GM23248 (cell line): ENCODE measurements around the gene BSPH1. TPM values are rescaled to one million over a fixed set of nuclear protein-coding genes. Genes with fewer than 3 reads are reported as not detected.

Experiments used
- DNase-seq: peaks from one replicate; pipeline ENCODE4 v3.0.0-alpha.2; 2015
- H2AFZ ChIP-seq: fragments of 200-600 bp; sonication (generic); 2 replicates; pipeline ENCODE4 v1.6.1; 2016; ENCODE audit warnings: antibody characterized with exemption
- H3F3A ChIP-seq: fragments of 200-600 bp; sonication (generic); 2 replicates; pipeline ENCODE4 v1.6.1; 2016; ENCODE audit warnings: mild to moderate bottlenecking, antibody characterized with exemption, mixed run types; ENCODE audit not compliant: insufficient read depth
- H3K27ac ChIP-seq: fragments of 200-600 bp; sonication (generic); 2 replicates; pipeline ENCODE4 v1.5.1; 2016; ENCODE audit warnings: mild to moderate bottlenecking
- H3K27me3 ChIP-seq: fragments of 200-600 bp; sonication (generic); replicated peaks from 2 replicates; pipeline ENCODE4 v1.6.1; 2016; ENCODE audit warnings: mild to moderate bottlenecking; ENCODE audit not compliant: insufficient read depth
- H3K36me3 ChIP-seq: fragments of 200-600 bp; sonication (generic); 2 replicates; pipeline ENCODE4 v1.6.1; 2016; ENCODE audit warnings: low read depth, mild to moderate bottlenecking
- H3K4me1 ChIP-seq: fragments of 200-600 bp; sonication (generic); 2 replicates; pipeline ENCODE4 v1.6.1; 2016; ENCODE audit warnings: mild to moderate bottlenecking; ENCODE audit not compliant: insufficient read depth
- H3K4me2 ChIP-seq: fragments of 200-600 bp; sonication (generic); one replicate; pipeline ENCODE4 v1.6.1; 2016; ENCODE audit warnings: mild to moderate bottlenecking; ENCODE audit not compliant: unreplicated experiment
- H3K4me3 ChIP-seq: fragments of 200-600 bp; sonication (generic); 2 replicates; pipeline ENCODE4 v1.5.1; 2016; ENCODE audit warnings: mild to moderate bottlenecking
- H3K79me2 ChIP-seq: fragments of 200-600 bp; sonication (generic); 2 replicates; pipeline ENCODE4 v1.6.1; 2016; ENCODE audit warnings: mild to moderate bottlenecking; ENCODE audit not compliant: insufficient read depth
- H3K9ac ChIP-seq: fragments of 200-600 bp; sonication (generic); 2 replicates; pipeline ENCODE4 v1.6.1; 2016; ENCODE audit warnings: mild to moderate bottlenecking
- H3K9me2 ChIP-seq: fragments of 200-600 bp; sonication (generic); 2 replicates; pipeline ENCODE4 v1.6.1; 2016; ENCODE audit warnings: mixed run types, mild to moderate bottlenecking, moderate library complexity; ENCODE audit not compliant: insufficient read depth
- H3K9me3 ChIP-seq: fragments of 200-600 bp; sonication (generic); one replicate; pipeline ENCODE4 v1.6.1; 2017; ENCODE audit warnings: low read depth
- H4K20me1 ChIP-seq: fragments of 200-600 bp; sonication (generic); 2 replicates; pipeline ENCODE4 v1.6.0; 2016; ENCODE audit not compliant: insufficient read depth
- EZH2 ChIP-seq: fragments of 200-600 bp; sonication (generic); IDR thresholded peaks from 2 replicates; pipeline ENCODE4 v1.6.1; 2018; ENCODE audit warnings: antibody characterized with exemption, mild to moderate bottlenecking; ENCODE audit not compliant: insufficient read depth, poor library complexity, severe bottlenecking
- EZH2phosphoT487 ChIP-seq: fragments of 200-600 bp; sonication (generic); IDR thresholded peaks from 2 replicates; pipeline ENCODE4 v1.6.1; 2018; ENCODE audit warnings: antibody characterized with exemption, moderate library complexity, mild to moderate bottlenecking, low read depth; ENCODE audit not compliant: insufficient read depth
- WGBS, 2 experiments: methylation state at CpG; one replicate each; pipeline ENCODE4 v1.1.6; 2015 to 2017; ENCODE audit warnings: low lambda C conversion rate in 2 of 2, low coverage in 1 of 2; ENCODE audit errors: missing lambda C conversion rate in 2 of 2; 5-methylcytosine and 5-hydroxymethylcytosine counted together
- in situ Hi-C: fragments of 300-500 bp; cut with MboI; formaldehyde crosslinking; loops from 2 replicates; pipeline ENCODE4 v1.15.0; 2020
- polyA plus RNA-seq: library from polyadenylated mRNA; unstranded; fragments of >200 nt; fragmentation: Nextera tagmentation; extraction: Ambion mirVana; gene quantifications from 2 replicates; pipeline ENCODE4 v1.2.1, GENCODE V29; 2016
- total RNA-seq: library from RNA; depleted of rRNA; stranded (reverse); fragments of >200 nt; shearing (Covaris generic); gene quantifications from 2 replicates; pipeline ENCODE4 v1.2.3, GENCODE V29; 2014; rRNA removed

BSPH1 gene, protein sequence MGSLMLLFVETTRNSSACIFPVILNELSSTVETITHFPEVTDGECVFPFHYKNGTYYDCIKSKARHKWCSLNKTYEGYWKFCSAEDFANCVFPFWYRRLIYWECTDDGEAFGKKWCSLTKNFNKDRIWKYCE
- total RNA-seq (not detected in 2 replicates), polyA plus RNA-seq (not detected in 2 replicates)

DNA sequence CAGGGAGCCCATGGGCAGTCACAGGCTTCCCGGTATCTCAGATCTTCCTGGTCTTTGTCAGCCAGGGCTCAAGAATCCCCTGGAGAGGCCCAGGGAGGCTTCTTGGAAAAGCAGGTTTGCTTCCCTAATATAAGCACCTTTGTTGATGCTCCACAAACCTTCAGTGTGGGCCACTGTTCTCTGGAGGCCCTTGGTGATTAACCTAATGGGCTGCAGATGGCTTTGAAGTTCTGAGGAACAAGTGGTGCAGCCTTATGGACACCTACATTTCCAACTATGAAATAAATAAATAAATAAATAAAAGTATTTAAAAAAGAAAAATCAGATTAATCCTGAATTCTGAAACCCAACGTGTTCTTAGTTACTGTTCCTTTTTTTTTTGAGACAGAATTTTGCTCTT, at the start of gene BSPH1:
Gene BSPH1, minus strand, starts transcription at position 101 of the 400 bp plus-strand sequence. Its CDS starts 89 bp downstream, at position 12.
- H3K27ac ChIP-seq: no peak within 1 kb of the TSS

DNA sequence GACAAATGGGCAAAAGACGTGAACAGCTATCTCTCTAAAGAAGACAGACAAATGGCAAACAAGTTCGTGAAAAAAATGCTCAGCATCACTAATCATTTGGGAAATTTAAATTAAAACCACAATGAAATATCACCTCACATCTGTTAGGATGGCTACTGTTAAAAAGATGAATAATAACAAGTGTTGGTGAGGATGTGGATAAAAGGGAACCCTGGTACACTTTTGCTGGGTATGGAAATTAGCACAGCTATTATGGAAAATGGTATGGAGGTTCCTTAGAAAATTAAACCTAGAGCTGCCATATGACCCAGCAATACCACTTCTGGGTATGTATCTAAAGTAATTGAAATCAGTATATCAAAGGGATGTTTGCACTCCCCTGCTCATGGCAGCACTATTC, 44.8 kb upstream of the BSPH1 start:
- Histone ChIP-seq H4K20me1 (no peaks in the 10 kb centered on the region), H3K4me3 (no peak overlapping the region), H3F3A (no peaks in the 10 kb centered on the region), H3K4me1 (no peaks in the 10 kb centered on the region), H3K9ac (no peak overlapping the region), H3K79me2 (no peaks in the 10 kb centered on the region), H2AFZ (no peak overlapping the region), H3K27ac (no peak overlapping the region), H3K9me3 (no peaks in the 10 kb centered on the region), H3K36me3 (no peaks in the 10 kb centered on the region), H3K9me2 (no peaks in the 10 kb centered on the region), H3K4me2 (no peak overlapping the region), H3K27me3 (peaks cover 25% of the 10 kb centered on the region)
- TF ChIP-seq EZH2 (no peak), EZH2phosphoT487 (no peak)
- in situ Hi-C loops: no loop called here
- WGBS, 2 experiments: 33 to 38% methylated on average over 2 of the region's 2 CpGs
- DNase-seq: no peak

More for the DNA sequence above, at the start of gene BSPH1:
- no peaks in the 10 kb centered on the region for H3K9me3 ChIP-seq
- in situ Hi-C loops: loop anchor here (25.0 kb wide), 1 partner anchor 105 kb away; the partner anchor contains the start of gene SULT2A1
- no peak within 1 kb of the TSS for H2AFZ ChIP-seq
- WGBS, 2 experiments: 18 to 21% methylated on average over 2 of the region's 2 CpGs
- H3K9ac ChIP-seq: no peak within 1 kb of the TSS
- no peaks in the 10 kb centered on the region for H4K20me1 ChIP-seq
- H3F3A ChIP-seq: no peaks in the 10 kb centered on the region
- no peaks in the 10 kb centered on the region for H3K4me1 ChIP-seq
- TF ChIP-seq EZH2 (no peak), EZH2phosphoT487 (no peak)
- no peak within 1 kb of the TSS for H3K4me2 ChIP-seq
- DNase-seq: no peak
- peaks cover 37% of the 10 kb centered on the region for H3K27me3 ChIP-seq
- H3K4me3 ChIP-seq: no peak within 1 kb of the TSS
- no peaks in the 10 kb centered on the region for H3K79me2 ChIP-seq
- H3K36me3 ChIP-seq: no peaks in the 10 kb centered on the region
- H3K9me2 ChIP-seq: no peaks in the 10 kb centered on the region

DNA sequence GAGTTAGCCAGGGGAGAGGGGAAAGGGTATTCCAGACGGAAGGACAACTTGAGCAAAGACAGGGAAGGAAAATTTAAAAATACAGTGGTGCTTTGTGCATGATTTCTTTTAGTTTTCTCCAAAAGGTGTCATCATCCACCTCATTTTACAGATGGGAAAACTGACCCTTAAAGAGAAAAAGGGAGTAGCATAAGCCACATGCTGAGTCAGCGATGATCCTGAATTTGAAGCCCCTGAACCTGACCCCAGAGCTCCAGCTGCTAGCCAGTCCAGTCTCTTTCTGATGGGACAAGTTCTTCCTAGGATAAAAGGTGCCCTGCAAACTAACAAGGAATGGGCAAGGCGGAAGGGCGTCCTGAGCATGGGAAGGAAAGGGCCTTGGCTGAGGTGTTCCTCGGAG, 41.6 kb upstream of the BSPH1 start:
- Histone ChIP-seq H3K27ac (no peak overlapping the region), H3K4me3 (no peak overlapping the region), H3K4me2 (no peak overlapping the region), H3K27me3 (0 out of 2 replicates have a peak, but pooled peaks cover 16% of the 10 kb centered on the region), H3K79me2 (no peaks in the 10 kb centered on the region), H3K36me3 (no peaks in the 10 kb centered on the region), H2AFZ (no peak overlapping the region), H3F3A (no peaks in the 10 kb centered on the region), H3K4me1 (no peaks in the 10 kb centered on the region), H3K9me3 (no peaks in the 10 kb centered on the region), H3K9me2 (no peaks in the 10 kb centered on the region), H3K9ac (no peak overlapping the region), H4K20me1 (no peaks in the 10 kb centered on the region)
- TF ChIP-seq EZH2phosphoT487: no peak
- TF ChIP-seq EZH2: no peak
- in situ Hi-C loops: no loop called here
- 59 to 64% methylated on average over 5 of the region's 5 CpGs for WGBS, 2 experiments
- no peak for DNase-seq

DNA sequence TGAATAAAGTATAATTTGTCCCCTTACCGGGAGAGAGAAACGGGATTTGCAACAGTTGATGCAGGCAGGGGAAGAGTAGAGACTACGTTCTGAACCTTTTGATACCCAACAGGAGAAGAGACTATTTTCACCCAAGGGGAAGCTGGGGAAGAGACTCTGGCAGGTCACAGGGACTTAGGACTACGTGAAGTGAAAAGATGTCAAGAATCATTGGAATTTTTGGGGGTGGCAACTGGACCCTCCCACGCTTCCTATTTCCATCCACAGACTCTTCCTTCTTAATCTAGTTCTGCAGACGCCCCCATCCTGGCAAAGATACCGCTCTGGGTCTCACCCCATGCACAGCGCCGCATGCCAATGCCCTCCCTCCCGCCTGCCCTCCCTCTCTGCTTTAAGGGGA, 38.1 kb upstream of the BSPH1 start:
- H3K4me1 ChIP-seq: no peaks in the 10 kb centered on the region
- DNase-seq: no peak
- H3K27me3 ChIP-seq: 0 out of 2 replicates have a peak, but pooled peaks cover 11% of the 10 kb centered on the region
- H3K4me2 ChIP-seq: no peak overlapping the region
- H3K9me2 ChIP-seq: no peaks in the 10 kb centered on the region
- 55 to 56% methylated on average over 9 to 10 of the region's 10 CpGs for WGBS, 2 experiments
- no peaks in the 10 kb centered on the region for H4K20me1 ChIP-seq
- H3K9ac ChIP-seq: no peak overlapping the region
- no peak overlapping the region for H3K27ac ChIP-seq
- no peaks in the 10 kb centered on the region for H3K36me3 ChIP-seq
- no peaks in the 10 kb centered on the region for H3F3A ChIP-seq
- no peaks in the 10 kb centered on the region for H3K9me3 ChIP-seq
- H3K79me2 ChIP-seq: no peaks in the 10 kb centered on the region
- in situ Hi-C loops: no loop called here
- no peak overlapping the region for H2AFZ ChIP-seq
- TF ChIP-seq EZH2: no peak
- TF ChIP-seq EZH2phosphoT487: no peak
- H3K4me3 ChIP-seq: no peak overlapping the region

DNA sequence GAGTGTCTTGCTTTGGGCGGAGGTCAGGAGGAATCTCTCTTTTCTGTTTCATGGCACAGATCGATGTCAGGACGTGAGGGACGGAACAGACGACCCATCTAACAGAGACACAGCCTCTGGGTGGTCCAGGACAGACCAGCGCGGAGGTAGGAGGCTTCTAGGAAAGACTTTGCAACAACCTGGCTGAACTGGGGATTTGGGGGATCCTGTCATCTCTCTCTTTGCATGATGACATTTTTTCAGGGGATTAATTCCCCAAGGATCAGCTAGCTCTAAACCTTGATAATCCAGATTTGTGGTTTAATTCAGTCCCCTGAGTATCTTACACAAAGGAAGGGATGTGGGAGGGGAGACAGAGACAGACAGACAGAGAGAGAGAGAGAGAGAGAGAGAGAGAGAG, 37.5 kb upstream of the BSPH1 start:
- Histone ChIP-seq H3K9me2 (no peaks in the 10 kb centered on the region), H3K36me3 (no peaks in the 10 kb centered on the region), H3K4me3 (no peak overlapping the region), H3K4me2 (no peak overlapping the region), H3K9me3 (no peaks in the 10 kb centered on the region), H3K4me1 (no peaks in the 10 kb centered on the region), H3K27ac (no peak overlapping the region), H4K20me1 (no peaks in the 10 kb centered on the region), H3K79me2 (no peaks in the 10 kb centered on the region), H3F3A (no peaks in the 10 kb centered on the region), H3K9ac (no peak overlapping the region), H3K27me3 (0 out of 2 replicates have a peak, but pooled peaks cover 11% of the 10 kb centered on the region), H2AFZ (no peak overlapping the region)
- DNase-seq: no peak
- in situ Hi-C loops: no loop called here
- 41 to 59% methylated on average over 7 of the region's 7 CpGs for WGBS, 2 experiments
- TF ChIP-seq EZH2phosphoT487: no peak
- no peak for TF ChIP-seq EZH2
